ENCODE measurements around the gene DPF3. TPM values are rescaled to one million over a fixed set of nuclear protein-coding genes. Genes with fewer than 3 reads are reported as not detected.

DPF3 gene
- total and polyA plus RNA-seq, 2 donors (not counting 1 experiment from before 2014, with no cell fraction given) = 3.4 to 10.2 TPM

DNA sequence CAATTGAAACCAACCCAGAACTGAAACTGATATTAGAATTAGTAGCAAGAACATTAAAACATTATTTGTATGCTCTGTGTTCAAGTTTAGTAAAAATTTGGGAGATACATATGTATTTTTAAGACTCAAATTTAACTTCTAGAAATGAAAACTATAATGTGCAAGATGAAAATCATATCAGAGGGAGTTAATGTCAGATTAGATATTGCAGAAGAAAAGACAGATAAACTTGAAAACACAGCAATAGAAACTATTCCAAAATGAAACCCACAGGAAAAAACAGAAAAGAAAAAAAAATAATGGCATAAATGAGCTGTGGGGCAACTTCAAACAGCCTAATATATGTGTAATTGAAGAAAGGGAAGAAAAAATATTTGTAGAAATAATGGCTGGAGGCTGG, 134.9 kb downstream of the DPF3 start:
- intact Hi-C loops (cut with micrococcal nuclease) = no loop called here
- H2AFZ ChIP-seq (ENCODE audit: insufficient read depth, low read depth, low read length, poor library complexity, severe bottlenecking) = no peak overlapping the region
- no peaks in the 10 kb centered on the region for H3K27me3 ChIP-seq (replicated peaks in 1 of 4; ENCODE audit: control extremely low read depth in 1 of 4, control insufficient read depth in 3 of 4, insufficient read depth in 4 of 4, low read length in 3 of 4)
- H3K27ac ChIP-seq (ENCODE audit: low read length in 2 of 2) = no peak overlapping the region
- H3K4me3 Mint-ChIP-seq = no peak overlapping the region
- H3K9ac ChIP-seq (ENCODE audit: low read length) = no peak overlapping the region
- peaks cover 0 to 9% of the 10 kb centered on the region in 2 experiments for H3K36me3 ChIP-seq (replicated peaks in 1 of 2; ENCODE audit: control extremely low read depth in 1 of 2, control insufficient read depth in 1 of 2, extremely low read depth in 1 of 2, insufficient read depth in 2 of 2, low read length in 1 of 2)
- POLR2A ChIA-PET = no interaction called here
- TF ChIP-seq, protein P1, sequence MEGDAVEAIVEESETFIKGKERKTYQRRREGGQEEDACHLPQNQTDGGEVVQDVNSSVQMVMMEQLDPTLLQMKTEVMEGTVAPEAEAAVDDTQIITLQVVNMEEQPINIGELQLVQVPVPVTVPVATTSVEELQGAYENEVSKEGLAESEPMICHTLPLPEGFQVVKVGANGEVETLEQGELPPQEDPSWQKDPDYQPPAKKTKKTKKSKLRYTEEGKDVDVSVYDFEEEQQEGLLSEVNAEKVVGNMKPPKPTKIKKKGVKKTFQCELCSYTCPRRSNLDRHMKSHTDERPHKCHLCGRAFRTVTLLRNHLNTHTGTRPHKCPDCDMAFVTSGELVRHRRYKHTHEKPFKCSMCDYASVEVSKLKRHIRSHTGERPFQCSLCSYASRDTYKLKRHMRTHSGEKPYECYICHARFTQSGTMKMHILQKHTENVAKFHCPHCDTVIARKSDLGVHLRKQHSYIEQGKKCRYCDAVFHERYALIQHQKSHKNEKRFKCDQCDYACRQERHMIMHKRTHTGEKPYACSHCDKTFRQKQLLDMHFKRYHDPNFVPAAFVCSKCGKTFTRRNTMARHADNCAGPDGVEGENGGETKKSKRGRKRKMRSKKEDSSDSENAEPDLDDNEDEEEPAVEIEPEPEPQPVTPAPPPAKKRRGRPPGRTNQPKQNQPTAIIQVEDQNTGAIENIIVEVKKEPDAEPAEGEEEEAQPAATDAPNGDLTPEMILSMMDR (IDR thresholded peaks at IDR 0.05) = no peak
- no peak for TF ChIP-seq EZH2 (IDR thresholded peaks at IDR 0.05; ENCODE audit: borderline replicate concordance, insufficient read depth, low read depth, low read length, poor library complexity, severe bottlenecking)
- no peaks in the 10 kb centered on the region for H3K4me1 ChIP-seq (ENCODE audit: control insufficient read depth in 2 of 2, insufficient read depth in 2 of 2, low read length in 2 of 2)
- H3K4me2 ChIP-seq (replicated peaks; ENCODE audit: low read depth, low read length, poor library complexity, severe bottlenecking) = no peak overlapping the region
- H3K4me3 ChIP-seq (ENCODE audit: control extremely low read depth in 1 of 5, extremely low read depth in 1 of 5, insufficient read depth in 1 of 5, low read depth in 2 of 5, low read length in 4 of 5) = no peak overlapping the region
- peaks cover 8 to 33% (median 16%) of the 10 kb centered on the region in 3 donors for H3K9me3 ChIP-seq (ENCODE audit: control extremely low read depth in 1 of 3, control insufficient read depth in 2 of 3, insufficient read depth in 1 of 3, low read length in 2 of 3)
- ATAC-seq (ENCODE audit: low read depth) (no peak), DNase-seq (no peak)
- no peaks in the 10 kb centered on the region for H3K27me3 Mint-ChIP-seq
- H3K9me3 Mint-ChIP-seq (ENCODE audit: insufficient read depth) = peaks cover 8% of the 10 kb centered on the region
- CTCF ChIA-PET = interaction anchor here (1.2 kb wide), 1 partner anchor 245 kb away, joined by 3 read pairs; no protein-coding TSS in a partner anchor
- no peaks in the 10 kb centered on the region for H3K79me2 ChIP-seq (ENCODE audit: control insufficient read depth, insufficient read depth, low read length)
- no peaks in the 10 kb centered on the region for H4K20me1 ChIP-seq (ENCODE audit: control insufficient read depth, insufficient read depth, low read length, poor library complexity, severe bottlenecking)
- no peaks in the 10 kb centered on the region for H3K4me1 Mint-ChIP-seq
- no peak overlapping the region for H3K27ac Mint-ChIP-seq

GRCh38 chr14:72758420-72758819, 135.5 kb downstream of the DPF3 start:
- H3K27ac Mint-ChIP-seq = no peak overlapping the region
- Histone ChIP-seq H3K4me3 (ENCODE audit: control extremely low read depth in 1 of 5, extremely low read depth in 1 of 5, insufficient read depth in 1 of 5, low read depth in 2 of 5, low read length in 4 of 5) (no peak overlapping the region), H3K79me2 (ENCODE audit: control insufficient read depth, insufficient read depth, low read length) (no peaks in the 10 kb centered on the region), H2AFZ (ENCODE audit: insufficient read depth, low read depth, low read length, poor library complexity, severe bottlenecking) (no peak overlapping the region), H3K27me3 (replicated peaks in 1 of 4; ENCODE audit: control extremely low read depth in 1 of 4, control insufficient read depth in 3 of 4, insufficient read depth in 4 of 4, low read length in 3 of 4) (no peaks in the 10 kb centered on the region), H3K4me2 (replicated peaks; ENCODE audit: low read depth, low read length, poor library complexity, severe bottlenecking) (no peak overlapping the region), H3K4me1 (ENCODE audit: control insufficient read depth in 2 of 2, insufficient read depth in 2 of 2, low read length in 2 of 2) (no peaks in the 10 kb centered on the region), H3K9ac (ENCODE audit: low read length) (no peak overlapping the region), H3K36me3 (replicated peaks in 1 of 2; ENCODE audit: control extremely low read depth in 1 of 2, control insufficient read depth in 1 of 2, extremely low read depth in 1 of 2, insufficient read depth in 2 of 2, low read length in 1 of 2) (peaks cover 0 to 9% of the 10 kb centered on the region in 2 experiments), H3K27ac (ENCODE audit: low read length in 2 of 2) (no peak overlapping the region), H3K9me3 (ENCODE audit: control extremely low read depth in 1 of 3, control insufficient read depth in 2 of 3, insufficient read depth in 1 of 3, low read length in 2 of 3) (peaks cover 8 to 33% (median 16%) of the 10 kb centered on the region in 3 donors), H4K20me1 (ENCODE audit: control insufficient read depth, insufficient read depth, low read length, poor library complexity, severe bottlenecking) (no peaks in the 10 kb centered on the region)
- TF ChIP-seq EZH2 (IDR thresholded peaks at IDR 0.05; ENCODE audit: borderline replicate concordance, insufficient read depth, low read depth, low read length, poor library complexity, severe bottlenecking) = no peak
- TF ChIP-seq, protein P1 (IDR thresholded peaks at IDR 0.05) = no peak
- DNase-seq (no peak), ATAC-seq (ENCODE audit: low read depth) (no peak)
- H3K27me3 Mint-ChIP-seq = no peaks in the 10 kb centered on the region
- 95% methylated on average over 4 of the region's 5 CpGs for WGBS (ENCODE audit: insufficient coverage)
- no peaks in the 10 kb centered on the region for H3K4me1 Mint-ChIP-seq
- ChIA-PET POLR2A (no interaction called here), CTCF (interaction anchor here (1.2 kb wide), 1 partner anchor 245 kb away, joined by 3 read pairs; no protein-coding TSS in a partner anchor)
- no peak overlapping the region for H3K4me3 Mint-ChIP-seq
- intact Hi-C loops (cut with micrococcal nuclease) = no loop called here
- H3K9me3 Mint-ChIP-seq (ENCODE audit: insufficient read depth) = peaks cover 8% of the 10 kb centered on the region

All from B cell (primary cell).